Measurements from ENCODE around the gene CFAP74. TPM values are rescaled to one million over a fixed set of nuclear protein-coding genes. Genes with fewer than 3 reads are reported as not detected.

CFAP74 gene
- total and polyA plus RNA-seq, 9 of the 15 experiments (the other 6 are each of a cell fraction or from before 2014, with no cell fraction given) = 0.03 to 0.15 (median 0.05) TPM; not detected in 6

- TF ChIP-seq REST (IDR thresholded peaks at IDR 0.05; ENCODE audit: borderline replicate concordance) (peak; percentile 91), REST (CRISPR knock-in tag; IDR thresholded peaks at IDR 0.05; ENCODE audit: low read depth) (no peak), GABPA (tag; conservative IDR thresholded peaks at IDR 0.05; ENCODE audit: low read depth) (no peak), TCF15 (CRISPR knock-in tag; IDR thresholded peaks at IDR 0.05) (no peak), ATF1 (CRISPR knock-in tag; IDR thresholded peaks at IDR 0.05) (no peak), ATF1 (tag; IDR thresholded peaks at IDR 0.05) (0 out of 2 replicates have a peak, but pooled peaks have one; percentile 29), ARNT (IDR thresholded peaks at IDR 0.05) (no peak), CHD1 (IDR thresholded peaks at IDR 0.05; ENCODE audit: low read length) (no peak), ELF4 (CRISPR knock-in tag; IDR thresholded peaks at IDR 0.05) (no peak), RBM14 (IDR thresholded peaks at IDR 0.05; ENCODE audit: borderline replicate concordance, insufficient read depth, low read depth, low read length) (no peak), RNF219 (CRISPR knock-in tag; IDR thresholded peaks at IDR 0.05) (no peak), STAT5B (CRISPR knock-in tag; IDR thresholded peaks at IDR 0.05) (no peak), LARP7 (IDR thresholded peaks at IDR 0.05) (no peak), KLF1 (tag; IDR thresholded peaks at IDR 0.05) (peak; percentile 35; the same call in 1 of the 2 replicates), ETS1 (conservative IDR thresholded peaks at IDR 0.05; ENCODE audit: control insufficient read depth, low read depth, low read length) (0 out of 2 replicates have a peak, but pooled peaks have one; percentile 48), E2F4 (CRISPR knock-in tag; IDR thresholded peaks at IDR 0.05; ENCODE audit: low read depth) (no peak)
Measured at GRCh38 chr1:1959840-1960479, 43.6 kb downstream of the CFAP74 start (continued).
